IMR-90 (cell line): ENCODE data around the gene PIGH. TPM values are rescaled to one million over a fixed set of nuclear protein-coding genes. Genes with fewer than 3 reads are reported as not detected.

Source experiments
- ATAC-seq: fragments of 200-7000 bp; cut with Tn5 transposase; 2 replicates; pipeline ENCODE4 v1.9.1; 2020; ENCODE audit warnings: low read depth, mild to moderate bottlenecking, moderate library complexity
- BruUV-seq: library from RNA; stranded (reverse); fragments of 400-500 nt; replicated peaks from 2 replicates; lab custom pipeline; 2021; lab: Mats Ljungman, UMichigan
- CTCF ChIA-PET: fragments of 300-600 bp; formaldehyde crosslinking; extraction: SDS; loops from one replicate; lab custom pipeline; 2021; ENCODE audit warnings: antibody characterized with exemption; lab: Yijun Ruan, JAX
- POLR2A ChIA-PET: fragments of 300-600 bp; sonication (Branson Sonifier 250); formaldehyde crosslinking; loops from one replicate; lab custom pipeline; 2022; ENCODE audit warnings: antibody characterized with exemption; ENCODE audit not compliant: unreplicated experiment; lab: Charles Lee
- DNase-seq: peaks from one replicate; pipeline ENCODE4 v3.0.0; 2013
- H2AFZ ChIP-seq: replicated peaks from 2 replicates; pipeline ENCODE3; 2013; ENCODE audit warnings: low read length, mild to moderate bottlenecking; ENCODE audit not compliant: poor library complexity
- H2AK5ac ChIP-seq: 2 replicates; pipeline ENCODE4 v1.6.1; 2013; ENCODE audit warnings: low read depth, low read length, inconsistent platforms
- H2AK9ac ChIP-seq: replicated peaks from 2 replicates; pipeline ENCODE3; 2013; ENCODE audit warnings: mild to moderate bottlenecking, low read depth, low read length, moderate library complexity; ENCODE audit not compliant: poor library complexity
- H2BK120ac ChIP-seq: 2 replicates; pipeline ENCODE4 v1.6.1; 2013; ENCODE audit warnings: low read depth, low read length, inconsistent platforms
- H2BK15ac ChIP-seq: 3 replicates; pipeline ENCODE4 v1.6.1; 2013; ENCODE audit warnings: low read depth, low read length, inconsistent platforms
- H2BK20ac ChIP-seq: 2 replicates; pipeline ENCODE4 v1.6.1; 2013; ENCODE audit warnings: low read depth, mild to moderate bottlenecking, inconsistent platforms, low read length, moderate library complexity
- H2BK5ac ChIP-seq: 2 replicates; pipeline ENCODE4 v1.6.1; 2013; ENCODE audit warnings: mild to moderate bottlenecking, low read depth, low read length, inconsistent platforms; ENCODE audit not compliant: poor library complexity, severe bottlenecking
- H3K14ac ChIP-seq: replicated peaks from 2 replicates; pipeline ENCODE4 v1.6.1; 2013; ENCODE audit warnings: low read depth, low read length, inconsistent platforms
- H3K18ac ChIP-seq: 2 replicates; pipeline ENCODE4 v1.6.1; 2013; ENCODE audit warnings: low read depth, low read length, control low read depth
- H3K23ac ChIP-seq: 2 replicates; pipeline ENCODE4 v1.6.1; 2013; ENCODE audit warnings: low read depth, low read length, inconsistent platforms
- H3K27ac ChIP-seq: 2 replicates; pipeline ENCODE4 v1.5.1; 2013; ENCODE audit warnings: mild to moderate bottlenecking, control low read depth, low read length; ENCODE audit not compliant: insufficient read depth
- H3K27me3 ChIP-seq: 2 replicates; pipeline ENCODE4 v1.6.1; 2013; ENCODE audit warnings: low read length; ENCODE audit not compliant: control insufficient read depth, insufficient read depth
- H3K36me3 ChIP-seq: 2 replicates; pipeline ENCODE4 v1.6.1; 2013; ENCODE audit warnings: low read length, mixed read lengths; ENCODE audit not compliant: control insufficient read depth, insufficient read depth
- H3K4ac ChIP-seq: 2 replicates; pipeline ENCODE4 v1.6.1; 2013; ENCODE audit warnings: low read depth, low read length, inconsistent platforms
- H3K4me1 ChIP-seq: 2 replicates; pipeline ENCODE4 v1.6.1; 2013; ENCODE audit warnings: low read length, mixed read lengths; ENCODE audit not compliant: control insufficient read depth, insufficient read depth
- H3K4me2 ChIP-seq: 2 replicates; pipeline ENCODE4 v1.6.1; 2013; ENCODE audit warnings: low read depth, mild to moderate bottlenecking, control low read depth, low read length, moderate library complexity
- H3K4me3 ChIP-seq: 2 replicates; pipeline ENCODE4 v1.5.1; 2013; ENCODE audit warnings: low read depth, mild to moderate bottlenecking, control low read depth, low read length, moderate library complexity; ENCODE audit not compliant: insufficient read depth
- H3K56ac ChIP-seq: 2 replicates; pipeline ENCODE4 v1.6.1; 2013; ENCODE audit warnings: low read length, inconsistent platforms; ENCODE audit not compliant: insufficient read depth; ENCODE audit errors: extremely low read depth
- H3K79me1 ChIP-seq, 2 experiments: 2 replicates each; pipeline ENCODE4 v1.6.1; 2013; ENCODE audit warnings: low read length in 2 of 2, inconsistent platforms in 1 of 2, low read depth in 1 of 2
- H3K9ac ChIP-seq: 2 replicates; pipeline ENCODE4 v1.6.1; 2013; ENCODE audit warnings: low read depth, low read length, control low read depth
- H3K9me1 ChIP-seq: 2 replicates; pipeline ENCODE4 v1.6.1; 2013; ENCODE audit warnings: low read length, inconsistent platforms; ENCODE audit not compliant: insufficient read depth
- H3K9me3 ChIP-seq: 2 replicates; pipeline ENCODE4 v1.6.1; 2013; ENCODE audit warnings: low read length; ENCODE audit not compliant: control insufficient read depth, insufficient read depth
- H4K20me1 ChIP-seq: 2 replicates; pipeline ENCODE4 v1.6.1; 2013; ENCODE audit warnings: low read length, inconsistent platforms; ENCODE audit not compliant: insufficient read depth
- H4K5ac ChIP-seq: 2 replicates; pipeline ENCODE4 v1.6.1; 2013; ENCODE audit warnings: mild to moderate bottlenecking, low read depth, low read length, control low read depth
- H4K8ac ChIP-seq, 2 experiments: 2 replicates each; pipeline ENCODE4 v1.6.1; 2013; ENCODE audit warnings: low read depth in 2 of 2, low read length in 2 of 2, control low read depth in 1 of 2, inconsistent platforms in 1 of 2
- H4K91ac ChIP-seq: 2 replicates; pipeline ENCODE4 v1.6.1; 2013; ENCODE audit warnings: low read depth, low read length, inconsistent platforms; ENCODE audit not compliant: insufficient read depth
- BHLHE40 ChIP-seq: fragments of 150-350 bp; IDR thresholded peaks from 2 replicates; pipeline ENCODE4 v1.6.1; 2016; ENCODE audit warnings: mild to moderate bottlenecking, low read depth, low read length
- CEBPB ChIP-seq: IDR thresholded peaks from 2 replicates; pipeline ENCODE4 v1.6.1; 2012; ENCODE audit warnings: low read depth, low read length, improper control_type of control experiment
- CHD1 ChIP-seq: IDR thresholded peaks from 2 replicates; pipeline ENCODE4 v1.6.1; 2012; ENCODE audit warnings: low read depth, low read length, improper control_type of control experiment
- CTCF ChIP-seq: conservative IDR thresholded peaks from 2 replicates; pipeline ENCODE4 v1.5.1; 2012; ENCODE audit warnings: mild to moderate bottlenecking, low read depth, low read length, improper control_type of control experiment
- ELK1 ChIP-seq: fragments of 150-350 bp; IDR thresholded peaks from 2 replicates; pipeline ENCODE4 v1.6.1; 2016; ENCODE audit warnings: low read depth, mild to moderate bottlenecking, low read length, moderate library complexity, borderline replicate concordance
- FOS ChIP-seq: fragments of 150-350 bp; IDR thresholded peaks from 2 replicates; pipeline ENCODE4 v1.6.1; 2016; ENCODE audit warnings: low read depth, low read length
- MAFK ChIP-seq: IDR thresholded peaks from 2 replicates; pipeline ENCODE4 v1.6.1; 2012; ENCODE audit warnings: low read depth, low read length, improper control_type of control experiment
- MXI1 ChIP-seq: IDR thresholded peaks from 2 replicates; pipeline ENCODE4 v1.6.1; 2012; ENCODE audit warnings: low read depth, mild to moderate bottlenecking, low read length, moderate library complexity, borderline replicate concordance
- NFE2L2 ChIP-seq: fragments of 150-350 bp; IDR thresholded peaks from 2 replicates; pipeline ENCODE4 v1.6.1; 2016; ENCODE audit warnings: low read depth, mild to moderate bottlenecking, low read length
- POLR2A ChIP-seq: IDR thresholded peaks from 2 replicates; pipeline ENCODE4 v1.6.1; 2012; ENCODE audit warnings: mild to moderate bottlenecking, low read depth, low read length
- RCOR1 ChIP-seq: IDR thresholded peaks from 2 replicates; pipeline ENCODE4 v1.6.1; 2012; ENCODE audit warnings: mild to moderate bottlenecking, low read length, improper control_type of control experiment; ENCODE audit not compliant: insufficient replicate concordance
- RFX5 ChIP-seq: IDR thresholded peaks from 2 replicates; pipeline ENCODE4 v1.8.0; 2012; ENCODE audit warnings: low read depth, mild to moderate bottlenecking, low read length, moderate library complexity
- SMC3 ChIP-seq: fragments of 150-350 bp; IDR thresholded peaks from 2 replicates; pipeline ENCODE4 v1.6.1; 2016; ENCODE audit warnings: low read depth, mild to moderate bottlenecking, antibody characterized with exemption, low read length, moderate library complexity
- USF2 ChIP-seq: fragments of 150-350 bp; IDR thresholded peaks from 2 replicates; pipeline ENCODE4 v1.6.1; 2017; ENCODE audit warnings: mild to moderate bottlenecking, antibody characterized with exemption, low read length, low read depth
- WGBS, 2 experiments: methylation state at CpG; one replicate each; pipeline versions ENCODE4 v1.1.5 to v1.1.7; 2013; ENCODE audit warnings: missing lambda C conversion rate in 2 of 2; ENCODE audit not compliant: insufficient read length in 1 of 2; ENCODE audit errors: extremely low coverage in 2 of 2; 5-methylcytosine and 5-hydroxymethylcytosine counted together
- dilution Hi-C: fragments of 300-500 bp; cut with HindIII; formaldehyde crosslinking; loops from one replicate; pipeline ENCODE4 v1.14.3; 2018; ENCODE audit warnings: low sequenced_read_pairs; ENCODE audit not compliant: unreplicated experiment
- in situ Hi-C: fragments of 300-500 bp; cut with MboI; formaldehyde crosslinking; loops from 3 replicates; pipeline ENCODE4 v1.14.3; 2019; ENCODE audit warnings: low sequenced_read_pairs, inconsistent platforms, mixed read lengths
- intact Hi-C: fragments of 100-400 bp; cut with micrococcal nuclease; formaldehyde crosslinking; loops from 2 replicates; pipeline ENCODE4 v1.10.0; 2022
- polyA plus RNA-seq, 3 experiments: library from polyadenylated mRNA; depleted of rRNA; stranded (reverse); fragments of >200 nt; gene quantifications; 2 replicates each; pipeline ENCODE4 v1.2.3, GENCODE V29; 2012; ENCODE audit warnings: low replicate concordance in 1 of 3
- total RNA-seq: library from RNA; depleted of rRNA; stranded (reverse); fragments of >200 nt; gene quantifications from 2 replicates; pipeline ENCODE4 v1.2.3, GENCODE V29; 2012

The PIGH gene
- total and polyA plus RNA-seq, 2 of the 4 experiments (the other 2 are of a cell fraction), result 7.9 to 13.5 TPM

- CTCF ChIA-PET, result interaction anchor here (0.7 to 2.2 kb wide), 10 partner anchors 12 to 191 kb away, joined by 3 to 21 read pairs (median 4); partner anchors contain the start of gene PIGH
- peak; percentile 91 for DNase-seq
- Histone ChIP-seq H3K18ac (no peak within 1 kb of the TSS), H2BK15ac (0 out of 3 replicates have a peak within 1 kb of the TSS, but pooled peaks have one; percentile 15), H3K27ac (no peak within 1 kb of the TSS), H4K5ac (no peak within 1 kb of the TSS), H2BK120ac (no peak within 1 kb of the TSS), H2BK5ac (no peak within 1 kb of the TSS), H3K79me1 (no peaks in the 10 kb centered on the region), H3K14ac (no peak within 1 kb of the TSS), H3K4me2 (peak within 1 kb of the TSS; percentile 87), H3K9me3 (no peaks in the 10 kb centered on the region), H3K4ac (peak within 1 kb of the TSS; percentile 10; the same call in 1 of the 2 replicates), H4K8ac (no peak within 1 kb of the TSS), H2AFZ (peak within 1 kb of the TSS; percentile 94), H3K4me1 (peaks cover 3% of the 10 kb centered on the region; the same call in 1 of the 2 replicates), H3K4me3 (peak within 1 kb of the TSS; percentile 47), H2AK9ac (peak within 1 kb of the TSS; percentile 62), H4K91ac (no peak within 1 kb of the TSS), H4K20me1 (no peaks in the 10 kb centered on the region), H3K27me3 (peaks cover 4% of the 10 kb centered on the region), H3K23ac (no peak within 1 kb of the TSS), H3K9ac (peak within 1 kb of the TSS; percentile 5; the same call in 1 of the 2 replicates), H2AK5ac (no peak within 1 kb of the TSS), H3K56ac (no peak within 1 kb of the TSS), H3K36me3 (no peaks in the 10 kb centered on the region), H3K9me1 (no peaks in the 10 kb centered on the region), H2BK20ac (no peak within 1 kb of the TSS)
- BruUV-seq, result no TSS peak
- intact Hi-C loops, result no loop called here
- ATAC-seq, result peak; percentile 91
- dilution Hi-C loops, result no loop called here
- 2% methylated on average over 48 of the region's 62 CpGs; no CpG with 5 or more reads in 1 of the 2 experiments for WGBS, 2 experiments
- POLR2A ChIA-PET, result no interaction called here
- in situ Hi-C loops, result loop anchor here (5.0 kb wide), 1 partner anchor 48 kb away; no protein-coding TSS in a partner anchor
- TF ChIP-seq CHD1 (no peak), CTCF (0 out of 2 replicates have a peak, but pooled peaks have one; percentile 7), ELK1 (no peak), FOS (0 out of 2 replicates have a peak, but pooled peaks have one; percentile 11), RFX5 (no peak), MXI1 (peak; percentile 52; the same call in 1 of the 2 replicates), RCOR1 (no peak), SMC3 (no peak), POLR2A (peak; percentile 61; the same call in 1 of the 2 replicates), NFE2L2 (no peak), CEBPB (peak; percentile 37; the same call in 1 of the 2 replicates), MAFK (no peak), USF2 (no peak), BHLHE40 (peak; percentile 54)
Measured at GRCh38 chr14:67619446-67620216, 19.6 kb upstream of the PIGH start, which contains the start of gene ARG2. TSS of gene ARG2 (plus strand) at chr14:67619920. CDS start at chr14:67619978, 58 bp downstream.
